K562 (cell line): ENCODE data around the gene LMBRD1. TPM values are rescaled to one million over a fixed set of nuclear protein-coding genes. Genes with fewer than 3 reads are reported as not detected.
A peak's percentile ranks its signal among the peaks of the same experiment; 100 is the strongest.

Experiments used
- BHLHE40 ChIP-seq: IDR thresholded peaks from 2 replicates; pipeline ENCODE4 v1.6.1; 2011; ENCODE audit warnings: low read length, improper control_type of control experiment
- ETV1 ChIP-seq: fragments of 450-650 bp; conservative IDR thresholded peaks from 2 replicates; pipeline ENCODE4 v1.6.1; 2016; ENCODE audit warnings: missing genetic modification characterization, control low read depth, low read depth, missing compliant biosample characterization
- NCOA2 ChIP-seq, 2 experiments: fragments of 450-650 bp; IDR thresholded peaks; 2 replicates each; pipeline ENCODE4 v1.6.1; 2018; ENCODE audit warnings: mild to moderate bottlenecking in 2 of 2, moderate library complexity in 1 of 2; ENCODE audit not compliant: partially characterized antibody in 2 of 2
- NFE2 ChIP-seq: IDR thresholded peaks from 2 replicates; pipeline ENCODE4 v1.6.1; 2014; ENCODE audit warnings: antibody characterized with exemption, low read depth
- NFIC ChIP-seq: fragments of 450-650 bp; IDR thresholded peaks from 2 replicates; pipeline ENCODE4 v1.6.1; 2017; ENCODE audit warnings: mild to moderate bottlenecking, inconsistent platforms
- PHB ChIP-seq: fragments of 250-450 bp; sonication (Bioruptor Pico); IDR thresholded peaks from 2 replicates; pipeline ENCODE4 v1.5.0; 2021
- PML ChIP-seq: IDR thresholded peaks from 2 replicates; pipeline ENCODE4 v1.6.1; 2012; ENCODE audit warnings: low read length, inconsistent platforms
- SMARCA4 ChIP-seq: fragments of 450-650 bp; IDR thresholded peaks from 2 replicates; pipeline ENCODE4 v1.6.1; 2016
- SMARCE1 ChIP-seq: fragments of 450-650 bp; IDR thresholded peaks from 2 replicates; pipeline ENCODE4 v1.7.1; 2016; ENCODE audit warnings: mild to moderate bottlenecking
- ZBTB1 ChIP-seq: sonication (generic); formaldehyde crosslinking; IDR thresholded peaks from 2 replicates; pipeline ENCODE4 v1.8.1; 2023; ENCODE audit warnings: missing genetic modification reagents, low read depth, mild to moderate bottlenecking, borderline replicate concordance
- ZC3H4 ChIP-seq: sonication (generic); formaldehyde crosslinking; IDR thresholded peaks from 2 replicates; pipeline ENCODE4 v1.9.0; 2021; ENCODE audit warnings: missing genetic modification reagents, borderline replicate concordance
- ZFP30 ChIP-seq: fragments of 250-450 bp; sonication (Bioruptor Pico); IDR thresholded peaks from 2 replicates; pipeline ENCODE4 v1.8.0; 2022; ENCODE audit warnings: moderate library complexity, mild to moderate bottlenecking, inconsistent platforms, borderline replicate concordance
- polyA plus RNA-seq, 8 experiments: library from polyadenylated mRNA; depleted of rRNA in 4 of 8; stranded (reverse) in 5 of 8; unstranded in 3 of 8; fragments of >200 nt; fragmentation: Nextera tagmentation in 2 of 8; fragmentation: Illumina TruSeq in 1 of 8; extraction: Ambion mirVana in 2 of 8; extraction: Trizol in 1 of 8; gene quantifications; 2 replicates each; pipeline versions ENCODE4 v1.2.1 to v1.2.3, GENCODE V29; 2011 to 2014; ENCODE audit warnings: inconsistent platforms in 1 of 8, missing spikeins in 1 of 8
- total RNA-seq, 7 experiments: library from RNA; depleted of rRNA in 6 of 7; stranded (reverse); fragments of >200 nt in 6 of 7; fragmentation: Illumina TruSeq in 2 of 7; extraction: Trizol in 2 of 7; gene quantifications; 2 replicates each; pipeline versions ENCODE4 v1.2.1 to v1.2.3, GENCODE V29; 2011 to 2021; ENCODE audit warnings: low replicate concordance in 1 of 7
- TF ChIP-seq, protein P1 (sequence below): IDR thresholded peaks from 2 replicates; pipeline ENCODE4 v1.6.1; 2014; ENCODE audit warnings: antibody characterized with exemption
- TF ChIP-seq, protein P2 (sequence below): sonication (generic); IDR thresholded peaks from 2 replicates; pipeline ENCODE4 v1.6.1; 2016
- TF ChIP-seq, protein P3 (sequence below), 2 experiments: fragments of 250-450 bp in 1 of 2; fragments of 450-650 bp in 1 of 2; sonication (Bioruptor Pico) in 1 of 2; IDR thresholded peaks; 2 replicates each; pipeline versions ENCODE4 v1.6.1 to v1.8.0; 2016 to 2021; ENCODE audit warnings: mild to moderate bottlenecking in 2 of 2, moderate library complexity in 2 of 2, missing compliant biosample characterization in 1 of 2, missing genetic modification characterization in 1 of 2
- TF ChIP-seq, protein P4 (sequence below): fragments of 450-650 bp; IDR thresholded peaks from 2 replicates; pipeline ENCODE4 v1.6.1; 2016; ENCODE audit warnings: low read depth, mild to moderate bottlenecking, moderate library complexity
- TF ChIP-seq, protein P5 (sequence below): sonication (generic); formaldehyde crosslinking; IDR thresholded peaks from 2 replicates; pipeline ENCODE4 v1.8.0; 2022; ENCODE audit warnings: mild to moderate bottlenecking, missing genetic modification reagents
- TF ChIP-seq, protein P6 (sequence below): fragments of 250-450 bp; sonication (Bioruptor Pico); IDR thresholded peaks from 2 replicates; pipeline ENCODE4 v1.5.0; 2020; ENCODE audit warnings: mild to moderate bottlenecking, borderline replicate concordance
- TF ChIP-seq, protein P7 (sequence below): fragments of 200-800 bp; sonication (Bioruptor generic); IDR thresholded peaks from 2 replicates; pipeline ENCODE4 v1.6.1; 2017; ENCODE audit warnings: missing genetic modification characterization, missing compliant biosample characterization

LMBRD1 gene
- total and polyA plus RNA-seq, 9 of the 15 experiments (the other 6 are each of a cell fraction or from before 2014, with no cell fraction given): 14.0 to 85.2 (median 26.5) TPM

DNA sequence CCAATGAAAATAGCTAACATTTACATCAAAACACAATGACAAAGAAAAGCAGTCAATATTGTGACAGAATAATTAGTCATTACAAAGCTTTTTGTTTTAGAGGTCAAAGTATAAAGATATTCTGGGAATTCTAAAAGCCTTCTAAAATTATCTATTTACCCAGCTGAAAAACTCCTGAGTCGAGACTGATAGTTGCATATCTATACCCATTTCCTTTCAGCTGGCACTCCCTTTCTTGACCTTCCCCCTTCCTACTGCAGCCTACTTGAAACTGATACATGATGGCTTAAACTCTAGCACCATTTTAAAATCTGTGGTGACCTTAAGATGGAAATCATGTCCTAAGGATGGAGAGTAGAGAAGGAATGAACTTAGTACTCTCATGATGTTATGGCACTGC lies 38.6 kb downstream of the LMBRD1 start (continued):
- no peak for TF ChIP-seq ZBTB1 (CRISPR knock-in tag)
- TF ChIP-seq, protein P1, sequence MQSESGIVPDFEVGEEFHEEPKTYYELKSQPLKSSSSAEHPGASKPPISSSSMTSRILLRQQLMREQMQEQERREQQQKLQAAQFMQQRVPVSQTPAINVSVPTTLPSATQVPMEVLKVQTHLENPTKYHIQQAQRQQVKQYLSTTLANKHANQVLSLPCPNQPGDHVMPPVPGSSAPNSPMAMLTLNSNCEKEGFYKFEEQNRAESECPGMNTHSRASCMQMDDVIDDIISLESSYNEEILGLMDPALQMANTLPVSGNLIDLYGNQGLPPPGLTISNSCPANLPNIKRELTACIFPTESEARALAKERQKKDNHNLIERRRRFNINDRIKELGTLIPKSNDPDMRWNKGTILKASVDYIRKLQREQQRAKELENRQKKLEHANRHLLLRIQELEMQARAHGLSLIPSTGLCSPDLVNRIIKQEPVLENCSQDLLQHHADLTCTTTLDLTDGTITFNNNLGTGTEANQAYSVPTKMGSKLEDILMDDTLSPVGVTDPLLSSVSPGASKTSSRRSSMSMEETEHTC: no peak
- peak; percentile 66; the same call in 1 of the 2 replicates for TF ChIP-seq PML
- TF ChIP-seq, protein P2, sequence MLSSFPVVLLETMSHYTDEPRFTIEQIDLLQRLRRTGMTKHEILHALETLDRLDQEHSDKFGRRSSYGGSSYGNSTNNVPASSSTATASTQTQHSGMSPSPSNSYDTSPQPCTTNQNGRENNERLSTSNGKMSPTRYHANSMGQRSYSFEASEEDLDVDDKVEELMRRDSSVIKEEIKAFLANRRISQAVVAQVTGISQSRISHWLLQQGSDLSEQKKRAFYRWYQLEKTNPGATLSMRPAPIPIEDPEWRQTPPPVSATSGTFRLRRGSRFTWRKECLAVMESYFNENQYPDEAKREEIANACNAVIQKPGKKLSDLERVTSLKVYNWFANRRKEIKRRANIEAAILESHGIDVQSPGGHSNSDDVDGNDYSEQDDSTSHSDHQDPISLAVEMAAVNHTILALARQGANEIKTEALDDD: peak; percentile 36; the same call in 1 of the 2 replicates
- TF ChIP-seq SMARCA4: peak; percentile 87
- TF ChIP-seq, protein P3, sequence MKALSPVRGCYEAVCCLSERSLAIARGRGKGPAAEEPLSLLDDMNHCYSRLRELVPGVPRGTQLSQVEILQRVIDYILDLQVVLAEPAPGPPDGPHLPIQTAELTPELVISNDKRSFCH (CRISPR knock-in tag; IDR thresholded peaks at IDR 0.05): no peak
- TF ChIP-seq, protein P3 (tag; IDR thresholded peaks at IDR 0.05): peak; percentile 85
- TF ChIP-seq, protein P4, sequence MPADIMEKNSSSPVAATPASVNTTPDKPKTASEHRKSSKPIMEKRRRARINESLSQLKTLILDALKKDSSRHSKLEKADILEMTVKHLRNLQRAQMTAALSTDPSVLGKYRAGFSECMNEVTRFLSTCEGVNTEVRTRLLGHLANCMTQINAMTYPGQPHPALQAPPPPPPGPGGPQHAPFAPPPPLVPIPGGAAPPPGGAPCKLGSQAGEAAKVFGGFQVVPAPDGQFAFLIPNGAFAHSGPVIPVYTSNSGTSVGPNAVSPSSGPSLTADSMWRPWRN: 0 out of 2 replicates have a peak, but pooled peaks have one; percentile 14
- TF ChIP-seq, protein P5, sequence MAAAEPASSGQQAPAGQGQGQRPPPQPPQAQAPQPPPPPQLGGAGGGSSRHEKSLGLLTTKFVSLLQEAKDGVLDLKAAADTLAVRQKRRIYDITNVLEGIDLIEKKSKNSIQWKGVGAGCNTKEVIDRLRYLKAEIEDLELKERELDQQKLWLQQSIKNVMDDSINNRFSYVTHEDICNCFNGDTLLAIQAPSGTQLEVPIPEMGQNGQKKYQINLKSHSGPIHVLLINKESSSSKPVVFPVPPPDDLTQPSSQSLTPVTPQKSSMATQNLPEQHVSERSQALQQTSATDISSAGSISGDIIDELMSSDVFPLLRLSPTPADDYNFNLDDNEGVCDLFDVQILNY (CRISPR knock-in tag): no peak
- TF ChIP-seq, protein P6, sequence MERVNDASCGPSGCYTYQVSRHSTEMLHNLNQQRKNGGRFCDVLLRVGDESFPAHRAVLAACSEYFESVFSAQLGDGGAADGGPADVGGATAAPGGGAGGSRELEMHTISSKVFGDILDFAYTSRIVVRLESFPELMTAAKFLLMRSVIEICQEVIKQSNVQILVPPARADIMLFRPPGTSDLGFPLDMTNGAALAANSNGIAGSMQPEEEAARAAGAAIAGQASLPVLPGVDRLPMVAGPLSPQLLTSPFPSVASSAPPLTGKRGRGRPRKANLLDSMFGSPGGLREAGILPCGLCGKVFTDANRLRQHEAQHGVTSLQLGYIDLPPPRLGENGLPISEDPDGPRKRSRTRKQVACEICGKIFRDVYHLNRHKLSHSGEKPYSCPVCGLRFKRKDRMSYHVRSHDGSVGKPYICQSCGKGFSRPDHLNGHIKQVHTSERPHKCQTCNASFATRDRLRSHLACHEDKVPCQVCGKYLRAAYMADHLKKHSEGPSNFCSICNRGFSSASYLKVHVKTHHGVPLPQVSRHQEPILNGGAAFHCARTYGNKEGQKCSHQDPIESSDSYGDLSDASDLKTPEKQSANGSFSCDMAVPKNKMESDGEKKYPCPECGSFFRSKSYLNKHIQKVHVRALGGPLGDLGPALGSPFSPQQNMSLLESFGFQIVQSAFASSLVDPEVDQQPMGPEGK (CRISPR knock-in tag): no peak
- TF ChIP-seq, protein P7, sequence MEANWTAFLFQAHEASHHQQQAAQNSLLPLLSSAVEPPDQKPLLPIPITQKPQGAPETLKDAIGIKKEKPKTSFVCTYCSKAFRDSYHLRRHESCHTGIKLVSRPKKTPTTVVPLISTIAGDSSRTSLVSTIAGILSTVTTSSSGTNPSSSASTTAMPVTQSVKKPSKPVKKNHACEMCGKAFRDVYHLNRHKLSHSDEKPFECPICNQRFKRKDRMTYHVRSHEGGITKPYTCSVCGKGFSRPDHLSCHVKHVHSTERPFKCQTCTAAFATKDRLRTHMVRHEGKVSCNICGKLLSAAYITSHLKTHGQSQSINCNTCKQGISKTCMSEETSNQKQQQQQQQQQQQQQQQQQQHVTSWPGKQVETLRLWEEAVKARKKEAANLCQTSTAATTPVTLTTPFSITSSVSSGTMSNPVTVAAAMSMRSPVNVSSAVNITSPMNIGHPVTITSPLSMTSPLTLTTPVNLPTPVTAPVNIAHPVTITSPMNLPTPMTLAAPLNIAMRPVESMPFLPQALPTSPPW (CRISPR knock-in tag): peak; percentile 35; the same call in 1 of the 2 replicates
- TF ChIP-seq NFIC: peak; percentile 80
- TF ChIP-seq ZFP30 (CRISPR knock-in tag): no peak
- 0 out of 2 replicates have a peak, but pooled peaks have one; percentile 6 for TF ChIP-seq BHLHE40
- no peak for TF ChIP-seq ZC3H4 (CRISPR knock-in tag)
- peak; percentile 49; the same call in 1 of the 2 replicates for TF ChIP-seq ETV1 (tag)
- no peak for TF ChIP-seq PHB (CRISPR knock-in tag)
- TF ChIP-seq NCOA2 (IDR thresholded peaks at IDR 0.05; ENCODE audit: partially characterized antibody in 2 of 2): peak; percentile 54 to 63
- peak; percentile 53; the same call in 1 of the 2 replicates for TF ChIP-seq SMARCE1
- 0 out of 2 replicates have a peak, but pooled peaks have one; percentile 19 for TF ChIP-seq NFE2
